Endothelial cell (in vitro differentiated cells): ENCODE data around the gene AK1. TPM values are rescaled to one million over a fixed set of nuclear protein-coding genes. Genes with fewer than 3 reads are reported as not detected.

Experiments
- DNase-seq: peaks from one replicate; pipeline ENCODE4 v3.0.0; 2021; ENCODE audit warnings: low spot score
- H3K27ac Mint-ChIP-seq: one replicate; pipeline ENCODE4 v1.8.0; 2021; ENCODE audit warnings: mixed read lengths, inconsistent platforms; ENCODE audit not compliant: unreplicated experiment
- H3K27me3 Mint-ChIP-seq: one replicate; pipeline ENCODE4 v1.8.0; 2021; ENCODE audit warnings: mild to moderate bottlenecking, moderate library complexity, mixed read lengths, inconsistent platforms; ENCODE audit not compliant: unreplicated experiment
- H3K36me3 Mint-ChIP-seq: one replicate; pipeline ENCODE4 v1.8.0; 2021; ENCODE audit warnings: mild to moderate bottlenecking, low read depth, mixed read lengths, inconsistent platforms; ENCODE audit not compliant: unreplicated experiment
- H3K4me1 Mint-ChIP-seq: one replicate; pipeline ENCODE4 v1.8.0; 2021; ENCODE audit warnings: mild to moderate bottlenecking, mixed read lengths, inconsistent platforms; ENCODE audit not compliant: unreplicated experiment
- H3K4me3 Mint-ChIP-seq: one replicate; pipeline ENCODE4 v1.8.0; 2021; ENCODE audit warnings: mild to moderate bottlenecking, mixed read lengths, inconsistent platforms; ENCODE audit not compliant: unreplicated experiment
- H3K9me3 Mint-ChIP-seq: one replicate; pipeline ENCODE4 v1.8.0; 2021; ENCODE audit warnings: mixed read lengths, inconsistent platforms; ENCODE audit not compliant: unreplicated experiment
- total RNA-seq: library from RNA; stranded (reverse); fragmentation: NEBNext Ultra II Directional; extraction: Animal tissue kit (Norgen Biotek cat#: 25700); gene quantifications from one replicate; pipeline ENCODE4 v1.2.1, GENCODE V29; 2021; ENCODE audit not compliant: unreplicated experiment
- TF ChIP-seq, protein P1 (sequence below): fragments of 200-600 bp; sonication (generic); IDR thresholded peaks from one replicate; pipeline ENCODE4 v1.5.0; 2021; ENCODE audit warnings: antibody characterized with exemption; ENCODE audit not compliant: unreplicated experiment

AK1 gene
- total RNA-seq, 1 donor from 2014 or later: 63.3 TPM

GRCh38 chr9:127923771-127924170 is 46.3 kb upstream of the AK1 start:
- H3K4me1 Mint-ChIP-seq: peaks cover 16% of the 10 kb centered on the region
- H3K27me3 Mint-ChIP-seq: peaks cover 14% of the 10 kb centered on the region
- no peak overlapping the region for H3K4me3 Mint-ChIP-seq
- H3K27ac Mint-ChIP-seq: no peak overlapping the region
- TF ChIP-seq, protein P1, sequence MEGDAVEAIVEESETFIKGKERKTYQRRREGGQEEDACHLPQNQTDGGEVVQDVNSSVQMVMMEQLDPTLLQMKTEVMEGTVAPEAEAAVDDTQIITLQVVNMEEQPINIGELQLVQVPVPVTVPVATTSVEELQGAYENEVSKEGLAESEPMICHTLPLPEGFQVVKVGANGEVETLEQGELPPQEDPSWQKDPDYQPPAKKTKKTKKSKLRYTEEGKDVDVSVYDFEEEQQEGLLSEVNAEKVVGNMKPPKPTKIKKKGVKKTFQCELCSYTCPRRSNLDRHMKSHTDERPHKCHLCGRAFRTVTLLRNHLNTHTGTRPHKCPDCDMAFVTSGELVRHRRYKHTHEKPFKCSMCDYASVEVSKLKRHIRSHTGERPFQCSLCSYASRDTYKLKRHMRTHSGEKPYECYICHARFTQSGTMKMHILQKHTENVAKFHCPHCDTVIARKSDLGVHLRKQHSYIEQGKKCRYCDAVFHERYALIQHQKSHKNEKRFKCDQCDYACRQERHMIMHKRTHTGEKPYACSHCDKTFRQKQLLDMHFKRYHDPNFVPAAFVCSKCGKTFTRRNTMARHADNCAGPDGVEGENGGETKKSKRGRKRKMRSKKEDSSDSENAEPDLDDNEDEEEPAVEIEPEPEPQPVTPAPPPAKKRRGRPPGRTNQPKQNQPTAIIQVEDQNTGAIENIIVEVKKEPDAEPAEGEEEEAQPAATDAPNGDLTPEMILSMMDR: no peak
- peaks cover 3% of the 10 kb centered on the region for H3K36me3 Mint-ChIP-seq
- no peaks in the 10 kb centered on the region for H3K9me3 Mint-ChIP-seq
- no peak for DNase-seq

- DNase-seq: no peak
- Mint-ChIP-seq H3K4me1 (peaks cover 22% of the 10 kb centered on the region), H3K36me3 (peaks cover 3% of the 10 kb centered on the region), H3K9me3 (no peaks in the 10 kb centered on the region), H3K27me3 (peaks cover 14% of the 10 kb centered on the region), H3K27ac (no peak overlapping the region), H3K4me3 (no peak overlapping the region)
- TF ChIP-seq, protein P1: no peak
Observed at GRCh38 chr9:127923046-127923445, 45.6 kb upstream of the AK1 start.

- TF ChIP-seq, protein P1: peak; percentile 97
- Mint-ChIP-seq H3K4me3 (no peak overlapping the region), H3K9me3 (no peaks in the 10 kb centered on the region), H3K36me3 (peaks cover 3% of the 10 kb centered on the region), H3K27me3 (peaks cover 11% of the 10 kb centered on the region), H3K27ac (no peak overlapping the region), H3K4me1 (peaks cover 26% of the 10 kb centered on the region)
- DNase-seq: peak; percentile 77
Observed at GRCh38 chr9:127921557-127922120, 44.2 kb upstream of the AK1 start.

- H3K4me1 Mint-ChIP-seq: peaks cover 26% of the 10 kb centered on the region
Observed at GRCh38 chr9:127920794-127921193, 43.3 kb upstream of the AK1 start.

GRCh38 chr9:127919253-127919815 is 41.9 kb upstream of the AK1 start:
- Mint-ChIP-seq H3K27me3 (no peaks in the 10 kb centered on the region), H3K9me3 (no peaks in the 10 kb centered on the region), H3K4me1 (peaks cover 22% of the 10 kb centered on the region), H3K4me3 (peak overlapping the region; percentile 38), H3K27ac (no peak overlapping the region), H3K36me3 (no peaks in the 10 kb centered on the region)
- no peak for DNase-seq
- TF ChIP-seq, protein P1: no peak

More at GRCh38 chr9:127920794-127921193, 43.3 kb upstream of the AK1 start:
- Mint-ChIP-seq H3K4me3 (no peak overlapping the region), H3K27ac (no peak overlapping the region), H3K36me3 (no peaks in the 10 kb centered on the region), H3K27me3 (peaks cover 6% of the 10 kb centered on the region), H3K9me3 (no peaks in the 10 kb centered on the region)
- DNase-seq: no peak
- TF ChIP-seq, protein P1: no peak
